HEK293 (cell line): ENCODE data around the gene TEX52.

Source experiments
- CTCF ChIA-PET: fragments of 350-600 bp; formaldehyde crosslinking; extraction: SDS; loops from one replicate; lab custom pipeline; 2021; ENCODE audit warnings: antibody characterized with exemption; lab: Yijun Ruan, JAX
- POLR2A ChIA-PET: fragments of 300-600 bp; formaldehyde crosslinking; extraction: SDS; loops from one replicate; lab custom pipeline; 2020; ENCODE audit warnings: antibody characterized with exemption, inconsistent platforms; lab: Yijun Ruan, JAX
- H3K27ac ChIP-seq: fragments of 200-500 bp; sonication (Bioruptor generic); 2 replicates; pipeline ENCODE4 v1.5.1; 2014; ENCODE audit warnings: low read depth, low read length, control low read depth, inconsistent platforms; ENCODE audit errors: extremely low read depth
- H3K36me3 ChIP-seq, 2 experiments: fragments of 200-500 bp in 1 of 2; sonication (Bioruptor generic) in 1 of 2; 1 replicate in 1 of 2; 2 replicates in 1 of 2; pipeline ENCODE4 v1.5.1; 2014 to 2017; ENCODE audit warnings: inconsistent platforms in 2 of 2, low read length in 2 of 2; ENCODE audit not compliant: control insufficient read depth in 2 of 2, insufficient read depth in 1 of 2
- H3K4me1 ChIP-seq: fragments of 200-500 bp; sonication (Bioruptor generic); 2 replicates; pipeline ENCODE4 v1.5.1; 2014; ENCODE audit warnings: mild to moderate bottlenecking, low read length, inconsistent platforms; ENCODE audit not compliant: control insufficient read depth, insufficient read depth
- H3K4me3 ChIP-seq: 2 replicates; pipeline ENCODE4 v1.5.1; 2011; ENCODE audit warnings: low read depth, mild to moderate bottlenecking, control low read depth, low read length, moderate library complexity
- H3K9me3 ChIP-seq: fragments of 200-500 bp; sonication (Bioruptor generic); 2 replicates; pipeline ENCODE4 v1.5.1; 2014; ENCODE audit warnings: low read depth, low read length, inconsistent platforms; ENCODE audit not compliant: control insufficient read depth, insufficient read depth
- EGR2 ChIP-seq: fragments of 450-650 bp; formaldehyde crosslinking; IDR thresholded peaks from 2 replicates; pipeline ENCODE4 v1.5.1; 2016; ENCODE audit warnings: low read depth, missing biosample characterization, missing genetic modification characterization
- KLF9 ChIP-seq: fragments of 450-650 bp; formaldehyde crosslinking; IDR thresholded peaks from 2 replicates; pipeline ENCODE4 v1.5.1; 2016; ENCODE audit warnings: missing biosample characterization, missing genetic modification characterization, low read depth
- MYNN ChIP-seq: fragments of 450-650 bp; formaldehyde crosslinking; IDR thresholded peaks from 2 replicates; pipeline ENCODE4 v1.5.1; 2016; ENCODE audit warnings: missing biosample characterization, missing genetic modification characterization, borderline replicate concordance
- PATZ1 ChIP-seq: fragments of 450-650 bp; formaldehyde crosslinking; IDR thresholded peaks from 2 replicates; pipeline ENCODE4 v1.5.1; 2016; ENCODE audit warnings: missing biosample characterization, missing genetic modification characterization
- SP2 ChIP-seq: fragments of 450-650 bp; formaldehyde crosslinking; IDR thresholded peaks from 2 replicates; pipeline ENCODE4 v1.5.1; 2016; ENCODE audit warnings: missing biosample characterization, missing genetic modification characterization
- TCF7L2 ChIP-seq: IDR thresholded peaks from 2 replicates; pipeline ENCODE4 v1.6.1; 2011; ENCODE audit warnings: low read depth, mild to moderate bottlenecking, inconsistent platforms, low read length, moderate library complexity, borderline replicate concordance
- ZNF16 ChIP-seq: fragments of 450-650 bp; formaldehyde crosslinking; IDR thresholded peaks from 2 replicates; pipeline ENCODE4 v1.5.1; 2016; ENCODE audit warnings: low read depth, missing biosample characterization, missing genetic modification characterization
- ZNF18 ChIP-seq: fragments of 450-650 bp; formaldehyde crosslinking; IDR thresholded peaks from 2 replicates; pipeline ENCODE4 v1.5.1; 2016; ENCODE audit warnings: missing biosample characterization, missing genetic modification characterization
- ZNF335 ChIP-seq: fragments of 450-650 bp; formaldehyde crosslinking; conservative IDR thresholded peaks from 2 replicates; pipeline ENCODE4 v1.5.1; 2016; ENCODE audit warnings: missing biosample characterization, missing genetic modification characterization
- ZNF433 ChIP-seq: fragments of 450-650 bp; formaldehyde crosslinking; IDR thresholded peaks from 2 replicates; pipeline ENCODE4 v1.5.1; 2016; ENCODE audit warnings: missing biosample characterization, missing genetic modification characterization, low read depth
- ZNF558 ChIP-seq: fragments of 450-650 bp; formaldehyde crosslinking; IDR thresholded peaks from 2 replicates; pipeline ENCODE4 v1.5.1; 2016; ENCODE audit warnings: missing biosample characterization, missing genetic modification characterization
- ZNF596 ChIP-seq: fragments of 450-650 bp; IDR thresholded peaks from 2 replicates; pipeline ENCODE4 v1.5.0; 2018; ENCODE audit warnings: missing biosample characterization, mild to moderate bottlenecking, missing genetic modification characterization, moderate library complexity
- ZNF600 ChIP-seq: fragments of 450-650 bp; formaldehyde crosslinking; IDR thresholded peaks from 2 replicates; pipeline ENCODE4 v1.5.1; 2016; ENCODE audit warnings: missing biosample characterization, missing genetic modification characterization
- ZNF626 ChIP-seq: fragments of 450-650 bp; sonication (Bioruptor Pico); formaldehyde crosslinking; IDR thresholded peaks from 2 replicates; pipeline ENCODE4 v1.5.1; 2018; ENCODE audit warnings: missing biosample characterization, missing genetic modification characterization, inconsistent platforms
- ZNF654 ChIP-seq: fragments of 450-650 bp; formaldehyde crosslinking; IDR thresholded peaks from 2 replicates; pipeline ENCODE4 v1.5.1; 2016; ENCODE audit warnings: low read depth, missing biosample characterization, missing genetic modification characterization
- ZNF76 ChIP-seq: fragments of 450-650 bp; formaldehyde crosslinking; IDR thresholded peaks from 2 replicates; pipeline ENCODE4; 2016; ENCODE audit warnings: low read depth, missing biosample characterization, missing genetic modification characterization, borderline replicate concordance
- ZNF792 ChIP-seq: fragments of 450-650 bp; formaldehyde crosslinking; IDR thresholded peaks from 2 replicates; pipeline ENCODE4 v1.5.1; 2016; ENCODE audit warnings: missing biosample characterization, missing genetic modification characterization
- TF ChIP-seq, protein P1 (sequence below): fragments of 450-650 bp; formaldehyde crosslinking; IDR thresholded peaks from 2 replicates; pipeline ENCODE4 v1.5.1; 2016; ENCODE audit warnings: missing biosample characterization, missing genetic modification characterization, borderline replicate concordance

Gene TEX52

DNA sequence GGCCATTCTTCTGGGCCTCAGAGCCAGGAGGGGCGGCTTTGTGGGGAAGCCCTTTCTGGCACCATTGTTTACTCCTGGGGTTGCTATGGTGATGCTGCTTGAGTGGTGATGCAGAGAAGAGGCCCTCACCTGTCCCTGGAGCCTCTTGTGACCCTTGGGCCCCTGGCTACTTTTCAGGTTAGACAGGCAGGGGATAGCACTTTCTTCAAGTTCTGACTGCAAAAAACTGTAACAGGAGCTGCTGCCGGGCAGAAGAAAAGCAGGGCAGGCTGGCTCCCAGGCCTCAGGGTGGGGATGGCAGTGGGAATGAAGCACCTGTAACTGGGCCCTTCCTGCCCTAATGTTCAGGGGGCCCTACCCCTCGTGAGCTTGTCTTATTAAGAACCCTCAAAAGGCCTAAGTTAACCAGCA, at the start of gene TEX52:
Gene TEX52, minus strand, starts transcription at position 19 of the 411 bp plus-strand sequence. Its CDS starts 13 bp downstream, at position 6.
- POLR2A ChIA-PET = interaction anchor here (1.1 to 1.8 kb wide), 4 partner anchors 11 to 44 kb away, joined by 4 to 5 read pairs (median 4); partner anchors contain the start of genes FOXM1, ITFG2 and RHNO1

GRCh38 chr12:2904260-2904659, 47.4 kb upstream of the TEX52 start:
- no peak overlapping the region for H3K27ac ChIP-seq
- POLR2A ChIA-PET = no interaction called here
- no peaks in the 10 kb centered on the region for H3K9me3 ChIP-seq
- CTCF ChIA-PET = no interaction called here
- peaks cover 0 to 3% of the 10 kb centered on the region in 2 experiments; a peak in 2 of 3 replicates for H3K36me3 ChIP-seq
- no peaks in the 10 kb centered on the region for H3K4me1 ChIP-seq
- TF ChIP-seq ZNF654 = no peak
- no peak for TF ChIP-seq ZNF626 (tag by site-specific recombination)
- no peak for TF ChIP-seq KLF9 (tag by site-specific recombination)
- TF ChIP-seq SP2 (tag by site-specific recombination) = no peak
- TF ChIP-seq ZNF18 (tag by site-specific recombination) = no peak
- no peak for TF ChIP-seq ZNF596 (tag by site-specific recombination)
- no peak for TF ChIP-seq EGR2 (tag by site-specific recombination)
- TF ChIP-seq ZNF792 (tag by site-specific recombination) = no peak
- TF ChIP-seq, protein P1, sequence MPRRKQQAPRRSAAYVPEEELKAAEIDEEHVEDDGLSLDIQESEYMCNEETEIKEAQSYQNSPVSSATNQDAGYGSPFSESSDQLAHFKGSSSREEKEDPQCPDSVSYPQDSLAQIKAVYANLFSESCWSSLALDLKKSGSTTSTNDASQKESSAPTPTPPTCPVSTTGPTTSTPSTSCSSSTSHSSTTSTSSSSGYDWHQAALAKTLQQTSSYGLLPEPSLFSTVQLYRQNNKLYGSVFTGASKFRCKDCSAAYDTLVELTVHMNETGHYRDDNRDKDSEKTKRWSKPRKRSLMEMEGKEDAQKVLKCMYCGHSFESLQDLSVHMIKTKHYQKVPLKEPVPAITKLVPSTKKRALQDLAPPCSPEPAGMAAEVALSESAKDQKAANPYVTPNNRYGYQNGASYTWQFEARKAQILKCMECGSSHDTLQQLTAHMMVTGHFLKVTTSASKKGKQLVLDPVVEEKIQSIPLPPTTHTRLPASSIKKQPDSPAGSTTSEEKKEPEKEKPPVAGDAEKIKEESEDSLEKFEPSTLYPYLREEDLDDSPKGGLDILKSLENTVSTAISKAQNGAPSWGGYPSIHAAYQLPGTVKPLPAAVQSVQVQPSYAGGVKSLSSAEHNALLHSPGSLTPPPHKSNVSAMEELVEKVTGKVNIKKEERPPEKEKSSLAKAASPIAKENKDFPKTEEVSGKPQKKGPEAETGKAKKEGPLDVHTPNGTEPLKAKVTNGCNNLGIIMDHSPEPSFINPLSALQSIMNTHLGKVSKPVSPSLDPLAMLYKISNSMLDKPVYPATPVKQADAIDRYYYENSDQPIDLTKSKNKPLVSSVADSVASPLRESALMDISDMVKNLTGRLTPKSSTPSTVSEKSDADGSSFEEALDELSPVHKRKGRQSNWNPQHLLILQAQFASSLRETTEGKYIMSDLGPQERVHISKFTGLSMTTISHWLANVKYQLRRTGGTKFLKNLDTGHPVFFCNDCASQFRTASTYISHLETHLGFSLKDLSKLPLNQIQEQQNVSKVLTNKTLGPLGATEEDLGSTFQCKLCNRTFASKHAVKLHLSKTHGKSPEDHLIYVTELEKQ (tag by site-specific recombination) = no peak
- TF ChIP-seq MYNN (tag by site-specific recombination) = no peak
- no peak for TF ChIP-seq ZNF335 (tag by site-specific recombination)
- TF ChIP-seq ZNF76 = no peak
- no peak for TF ChIP-seq ZNF16 (tag by site-specific recombination)
- TF ChIP-seq, all 188 proteins: peak for 0
- H3K4me3 ChIP-seq = no peak overlapping the region

More for the DNA sequence above, at the start of gene TEX52:
- H3K4me1 ChIP-seq = no peaks in the 10 kb centered on the region
- CTCF ChIA-PET = interaction anchor here (0.7 to 5.3 kb wide), 2 partner anchors 11 to 210 kb away, joined by 3 to 20 read pairs; no protein-coding TSS in a partner anchor
- no peak for TF ChIP-seq PATZ1
- no peak for TF ChIP-seq TCF7L2
- no peak for TF ChIP-seq ZNF433 (tag by site-specific recombination)
- no peak for TF ChIP-seq ZNF600 (tag by site-specific recombination)
- no peak for TF ChIP-seq ZNF558 (tag by site-specific recombination)
- no peak within 1 kb of the TSS for H3K4me3 ChIP-seq
- H3K36me3 ChIP-seq = peaks cover 24 to 43% of the 10 kb centered on the region in 2 experiments
- no peaks in the 10 kb centered on the region for H3K9me3 ChIP-seq
- no peak within 1 kb of the TSS for H3K27ac ChIP-seq
